ENCODE results near the gene CDH15. TPM values are rescaled to one million over a fixed set of nuclear protein-coding genes. Genes with fewer than 3 reads are reported as not detected.

The CDH15 gene
- total RNA-seq: 0.34 TPM in 1 of 2 replicates, not detected in the other

GRCh38 chr16:89171216-89172170 is at the start of gene CDH15:
TSS of gene CDH15 (plus strand) at chr16:89171748. CDS start at chr16:89171832, 84 bp downstream.

GRCh38 chr16:89200124-89200849 is 28.7 kb downstream of the CDH15 start, which contains the start of gene SLC22A31:
TSS of gene SLC22A31 (minus strand) at chr16:89200537. CDS start at chr16:89200501, 36 bp downstream.

GRCh38 chr16:89217388-89218191 is 46.0 kb downstream of the CDH15 start, which contains the start of gene ZNF778:
TSS of gene ZNF778 (plus strand) at chr16:89217703. CDS start at chr16:89221128, 3,425 bp downstream.

Other genes with a start within 250 kb of the CDH15 start
- under 0.01 and 1.1 TPM in 2 replicates for gene CBFA2T3, start 194.5 kb upstream of the CDH15 start, total RNA-seq
- gene ACSF3, start 77.9 kb upstream of the CDH15 start, total RNA-seq: 22.3 and 24.9 TPM in 2 replicates
- gene SLC22A31, start 28.8 kb downstream of the CDH15 start, total RNA-seq: 0.14 and 0.34 TPM in 2 replicates
- 9.9 and 13.4 TPM in 2 replicates for gene ZNF778, start 46.0 kb downstream of the CDH15 start, total RNA-seq